CD4-positive, alpha-beta T cell (primary cell): Measurements from ENCODE around the gene KRTAP11-1. TPM values are rescaled to one million over a fixed set of nuclear protein-coding genes. Genes with fewer than 3 reads are reported as not detected.

Experiments
- ATAC-seq: fragments of 200-7000 bp; cut with Tn5 transposase; one replicate; pipeline ENCODE4 v1.10.0; 2022; ENCODE audit warnings: mild to moderate bottlenecking; ENCODE audit not compliant: poor library complexity
- CTCF ChIA-PET: fragments of 350-600 bp; sonication (Branson Sonifier 250); formaldehyde crosslinking; loops from one replicate; lab custom pipeline; 2021; ENCODE audit warnings: antibody characterized with exemption, inconsistent platforms; lab: Charles Lee
- POLR2A ChIA-PET: fragments of 350-600 bp; sonication (Branson Sonifier 250); formaldehyde crosslinking; loops from one replicate; lab custom pipeline; 2021; ENCODE audit warnings: antibody characterized with exemption, inconsistent platforms; lab: Charles Lee
- DNase-seq, 14 experiments: peaks; one replicate each; pipeline ENCODE4 v3.0.0-alpha.2; 2013 to 2020; ENCODE audit warnings: mixed read lengths in 2 of 14
- H3K27ac ChIP-seq, 2 donors: one replicate each; pipeline versions ENCODE4 v1.5.1 to v1.7.0; 2013; ENCODE audit warnings: low read length in 2 of 2, low read depth in 1 of 2, mild to moderate bottlenecking in 1 of 2
- H3K27me3 ChIP-seq, 2 experiments: 1 replicate in 1 of 2; 2 replicates in 1 of 2; pipeline versions ENCODE4 v1.6.1 to v1.7.0; 2013; ENCODE audit warnings: low read length in 2 of 2, control low read depth in 1 of 2, mild to moderate bottlenecking in 1 of 2, moderate library complexity in 1 of 2; ENCODE audit not compliant: insufficient read depth in 2 of 2, control insufficient read depth in 1 of 2
- H3K36me3 ChIP-seq: one replicate; pipeline ENCODE4 v1.6.1; 2013; ENCODE audit warnings: low read length, control low read depth; ENCODE audit not compliant: insufficient read depth
- H3K4me1 ChIP-seq: one replicate; pipeline ENCODE4 v1.6.1; 2013; ENCODE audit warnings: low read length, control low read depth; ENCODE audit not compliant: insufficient read depth
- H3K4me3 ChIP-seq: one replicate; pipeline ENCODE4 v1.5.1; 2013; ENCODE audit warnings: mild to moderate bottlenecking, low read length, moderate library complexity
- H3K9me3 ChIP-seq, 2 experiments: 1 replicate in 1 of 2; 2 replicates in 1 of 2; pipeline versions ENCODE4 v1.6.1 to v1.7.0; 2013; ENCODE audit warnings: low read length in 2 of 2, mild to moderate bottlenecking in 2 of 2, control low read depth in 1 of 2, moderate library complexity in 1 of 2; ENCODE audit not compliant: control insufficient read depth in 1 of 2, insufficient read depth in 1 of 2
- H3K27ac Mint-ChIP-seq: one replicate; pipeline ENCODE4 v1.8.0; 2020; ENCODE audit warnings: mixed read lengths
- H3K27me3 Mint-ChIP-seq: one replicate; pipeline ENCODE4 v1.8.0; 2021; ENCODE audit warnings: mixed read lengths
- H3K36me3 Mint-ChIP-seq: one replicate; pipeline ENCODE4 v1.8.0; 2021; ENCODE audit warnings: low read depth, mixed read lengths
- H3K4me1 Mint-ChIP-seq: one replicate; pipeline ENCODE4 v1.8.0; 2021; ENCODE audit warnings: low read depth, mixed read lengths
- H3K4me3 Mint-ChIP-seq: one replicate; pipeline ENCODE4 v1.8.0; 2020; ENCODE audit warnings: mild to moderate bottlenecking, mixed read lengths
- H3K9me3 Mint-ChIP-seq: one replicate; pipeline ENCODE4 v1.8.0; 2020; ENCODE audit warnings: mixed read lengths
- CTCF ChIP-seq: fragments of 200-600 bp; IDR thresholded peaks from one replicate; pipeline ENCODE4 v1.8.0; 2022; ENCODE audit warnings: antibody characterized with exemption, mild to moderate bottlenecking
- intact Hi-C, 2 experiments: fragments of 100-400 bp; cut with DNase I in 1 of 2; cut with micrococcal nuclease in 1 of 2; formaldehyde crosslinking; loops; one replicate each; pipeline versions ENCODE4 v1.15.1 to v1.9.0; 2023 to 2025; cut with DNase I, micrococcal nuclease
- polyA plus RNA-seq, 2 donors: library from polyadenylated mRNA; unstranded; fragments of 120-200 nt; gene quantifications; one replicate each; pipeline ENCODE4 v1.2.1, GENCODE V29; 2013
- total RNA-seq, 174 experiments: library from RNA in 2 of 174; stranded (reverse) in 2 of 174; gene quantifications; one replicate each; pipeline ENCODE4 v1.2.3 and lab custom pipeline; 2021 to 2026

Gene KRTAP11-1
- total RNA-seq (not detected), total RNA-seq (lab: John Stamatoyannopoulos, UW) (0 to 0.07 (median 0) reads per million in 172 experiments)
- polyA plus RNA-seq (2013, experiment 1 of 2): not detected
- polyA plus RNA-seq (2013, experiment 2 of 2): not detected

GRCh38 chr21:30881480-30881879, at the start of gene KRTAP11-1:
Gene KRTAP11-1 (minus strand): TSS chr21:30881580. CDS start chr21:30881524, 56 bp downstream.
- peaks cover 0 to 5% of the 10 kb centered on the region in 2 experiments for H3K9me3 ChIP-seq
- no peaks in the 10 kb centered on the region for H3K9me3 Mint-ChIP-seq
- no peaks in the 10 kb centered on the region for H3K4me1 Mint-ChIP-seq
- H3K27ac Mint-ChIP-seq: no peak within 1 kb of the TSS
- TF ChIP-seq CTCF: no peak
- no peaks in the 10 kb centered on the region for H3K36me3 ChIP-seq
- no peaks in the 10 kb centered on the region for H3K4me1 ChIP-seq
- H3K36me3 Mint-ChIP-seq: no peaks in the 10 kb centered on the region
- ChIA-PET POLR2A (no interaction called here), CTCF (no interaction called here)
- intact Hi-C loops: no loop called here
- no peak within 1 kb of the TSS for H3K4me3 ChIP-seq
- DNase-seq (no peak), ATAC-seq (no peak)
- H3K27me3 ChIP-seq: no peaks in the 10 kb centered on the region
- peaks cover 8% of the 10 kb centered on the region for H3K27me3 Mint-ChIP-seq
- no peak within 1 kb of the TSS for H3K27ac ChIP-seq
- H3K4me3 Mint-ChIP-seq: no peak within 1 kb of the TSS

- H3K4me3 Mint-ChIP-seq: no peak overlapping the region
- H3K9me3 ChIP-seq: no peaks in the 10 kb centered on the region
- no peak for TF ChIP-seq CTCF
- H3K27ac Mint-ChIP-seq: no peak overlapping the region
- ATAC-seq (no peak), DNase-seq (no peak)
- no peak overlapping the region for H3K27ac ChIP-seq
- H3K27me3 ChIP-seq: no peaks in the 10 kb centered on the region
- peaks cover 6% of the 10 kb centered on the region for H3K9me3 Mint-ChIP-seq
- H3K36me3 Mint-ChIP-seq: no peaks in the 10 kb centered on the region
- H3K36me3 ChIP-seq: no peaks in the 10 kb centered on the region
- intact Hi-C loops: no loop called here
- ChIA-PET CTCF (no interaction called here), POLR2A (interaction anchor here (0.6 kb wide), 1 partner anchor 35 kb away, joined by 3 read pairs; no protein-coding TSS in a partner anchor)
- H3K4me1 Mint-ChIP-seq: no peaks in the 10 kb centered on the region
- no peaks in the 10 kb centered on the region for H3K4me1 ChIP-seq
- H3K27me3 Mint-ChIP-seq: peaks cover 23% of the 10 kb centered on the region
- no peak overlapping the region for H3K4me3 ChIP-seq
Measured at GRCh38 chr21:30924146-30924700, 42.8 kb upstream of the KRTAP11-1 start.

GRCh38 chr21:30921129-30921528, 39.7 kb upstream of the KRTAP11-1 start:
- no peaks in the 10 kb centered on the region for H3K27me3 ChIP-seq
- ATAC-seq: no peak

More at GRCh38 chr21:30921129-30921528, 39.7 kb upstream of the KRTAP11-1 start:
- no peaks in the 10 kb centered on the region for H3K36me3 Mint-ChIP-seq
- H3K27me3 Mint-ChIP-seq: peaks cover 38% of the 10 kb centered on the region
- no peaks in the 10 kb centered on the region for H3K4me1 ChIP-seq
- TF ChIP-seq CTCF: no peak
- no peaks in the 10 kb centered on the region for H3K9me3 ChIP-seq
- no peaks in the 10 kb centered on the region for H3K4me1 Mint-ChIP-seq
- H3K27ac Mint-ChIP-seq: no peak overlapping the region
- H3K27ac ChIP-seq: no peak overlapping the region
- no peaks in the 10 kb centered on the region for H3K36me3 ChIP-seq
- H3K4me3 Mint-ChIP-seq: no peak overlapping the region
- ChIA-PET CTCF (no interaction called here), POLR2A (no interaction called here)
- intact Hi-C loops: no loop called here
- H3K9me3 Mint-ChIP-seq: no peaks in the 10 kb centered on the region
- DNase-seq: no peak
- no peak overlapping the region for H3K4me3 ChIP-seq
